ENCODE results near the gene C17orf100.
A peak's percentile ranks its signal among the peaks of the same experiment; 100 is the strongest.

The C17orf100 gene

DNA sequence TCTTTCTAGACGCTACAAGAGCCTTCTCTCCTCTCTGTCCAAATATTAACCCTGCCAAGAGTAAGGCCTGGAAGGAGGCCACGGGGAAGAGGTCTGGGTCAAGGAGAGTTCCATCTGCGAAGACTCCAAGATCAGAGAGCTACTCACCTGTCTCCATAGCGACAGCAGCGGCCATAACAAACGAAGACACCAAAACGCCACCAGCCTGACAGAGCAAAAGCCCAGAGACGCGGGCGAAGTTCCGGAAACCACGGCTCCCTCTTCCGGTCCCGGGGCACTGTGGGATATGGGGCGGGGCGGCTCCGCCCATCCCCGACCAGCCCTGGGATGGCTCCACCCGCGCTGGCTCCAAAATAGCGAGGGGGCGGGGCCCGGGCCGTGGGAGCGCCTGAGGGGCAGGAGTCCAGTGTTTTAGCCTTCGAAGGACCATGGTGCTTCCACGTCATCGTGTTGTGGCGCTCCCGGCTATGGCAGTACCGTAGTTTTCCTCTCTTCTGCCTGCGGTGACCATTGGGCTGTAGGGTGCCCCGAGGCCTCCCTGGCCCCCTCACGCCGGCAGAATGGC lies at the start of gene C17orf100, which contains the start of gene MED31:
C17orf100 (plus strand) TSS at position 409 of the 565 bp plus-strand sequence; CDS start at position 561, 152 bp downstream.
MED31 (minus strand) TSS at position 252 of the 565 bp plus-strand sequence; CDS start at position 175, 77 bp downstream.
- peak; percentile 98 for DNase-seq (ENCODE audit: low spot score)

DNA sequence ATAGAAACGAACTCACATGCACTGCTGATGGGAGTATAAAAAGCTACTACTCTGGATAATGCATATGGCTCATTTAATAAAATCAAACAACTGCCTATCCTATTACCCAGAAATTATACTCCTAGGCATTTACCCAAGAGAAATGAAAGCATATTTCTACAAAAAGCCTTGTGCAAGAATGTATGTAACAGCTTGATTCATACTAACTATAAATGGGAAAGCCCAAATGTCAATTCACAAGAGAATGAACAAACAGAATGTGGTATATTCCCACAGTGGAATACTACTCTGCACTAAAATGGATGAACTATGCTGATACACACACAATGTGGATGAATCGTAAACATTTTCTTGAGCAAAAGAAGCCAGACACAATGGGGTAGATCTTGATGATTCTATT lies 49.4 kb upstream of the C17orf100 start:
- DNase-seq (ENCODE audit: low spot score), result no peak

DNA sequence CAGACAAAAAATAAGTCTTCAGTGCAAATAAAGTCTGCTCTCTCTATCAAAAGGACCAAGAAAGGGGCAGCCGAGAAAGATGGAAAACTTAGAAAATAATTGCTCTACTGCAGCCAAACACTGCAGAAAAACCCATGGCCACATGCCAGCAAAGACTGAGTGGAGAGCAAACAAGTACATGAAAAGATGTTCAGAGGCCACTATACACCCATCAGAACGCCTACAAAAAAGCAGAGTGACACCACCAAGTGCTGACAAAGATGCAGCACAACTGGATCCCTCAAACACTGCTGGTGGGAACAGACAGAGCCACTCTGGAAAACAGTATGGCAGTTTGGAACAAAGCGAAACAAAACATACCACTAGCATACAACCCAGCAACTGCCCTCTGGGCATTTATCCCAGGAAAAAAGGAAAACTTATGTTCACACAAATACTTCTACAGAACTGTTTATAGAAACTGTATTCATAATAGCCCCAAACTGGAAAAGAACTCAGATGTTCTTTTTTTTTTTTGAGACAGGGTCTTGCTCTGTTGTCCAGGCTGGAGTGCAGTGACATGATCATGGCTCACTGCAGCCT lies 47.7 kb upstream of the C17orf100 start:
- no peak for DNase-seq (ENCODE audit: low spot score)

DNA sequence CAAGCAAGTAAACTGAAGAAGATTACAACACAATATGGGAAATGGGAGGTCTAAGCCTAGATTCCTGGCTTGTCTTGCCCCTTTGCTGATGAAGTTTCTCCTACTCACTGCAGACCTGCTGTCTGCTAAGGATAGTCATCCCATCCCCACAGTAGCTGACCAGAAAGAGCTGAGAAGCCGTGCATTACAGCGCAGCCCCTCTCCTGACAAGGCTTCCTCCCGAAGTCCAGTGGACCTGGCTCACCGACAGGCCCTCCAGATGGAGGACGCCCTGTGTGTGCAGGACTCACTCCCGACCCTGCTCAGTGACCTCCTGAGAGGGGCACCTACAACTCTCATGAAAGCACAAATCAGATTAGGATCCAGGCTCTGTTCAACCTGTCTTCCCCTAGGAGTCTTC lies 46.4 kb upstream of the C17orf100 start:
- no peak for DNase-seq (ENCODE audit: low spot score)

DNA sequence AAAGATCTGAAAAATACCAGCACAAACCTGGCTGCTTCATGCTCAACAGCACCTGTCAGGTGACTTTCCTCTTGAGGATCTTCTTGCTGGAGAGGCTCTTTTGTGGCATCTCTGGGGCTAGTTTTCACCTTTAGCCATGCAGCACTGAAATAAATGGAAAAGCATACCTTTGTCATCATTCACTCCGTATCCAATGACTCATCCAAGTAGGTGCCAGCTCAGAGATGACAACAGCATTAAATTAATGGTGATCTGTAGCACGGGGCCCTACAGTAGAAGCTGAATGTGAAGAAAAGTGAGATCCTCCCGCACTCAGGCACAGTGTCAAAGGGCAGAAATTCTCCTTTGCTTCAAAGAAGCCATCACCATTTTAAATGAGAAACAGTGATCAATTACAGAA lies 43.2 kb upstream of the C17orf100 start:
- DNase-seq (ENCODE audit: low spot score), result no peak

DNA sequence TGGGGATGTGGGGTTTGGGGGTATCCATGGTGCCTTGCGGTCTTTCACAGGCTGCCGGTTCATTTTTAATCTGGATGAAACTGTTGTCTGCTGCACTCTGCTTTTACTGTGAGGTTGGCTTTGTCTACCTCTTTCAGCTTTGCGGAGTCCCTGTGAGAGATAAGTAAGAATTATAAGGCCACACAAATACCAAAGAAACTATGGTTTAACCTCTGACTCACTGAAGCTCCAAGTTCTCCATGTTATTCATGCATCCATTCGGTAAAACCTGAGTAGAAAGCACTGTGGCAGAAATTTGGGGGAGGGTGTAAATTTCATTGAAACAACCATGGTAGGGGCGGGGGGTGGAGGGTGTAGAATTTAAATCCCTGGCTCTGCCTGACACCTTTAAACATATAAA lies 41.6 kb upstream of the C17orf100 start:
- no peak for DNase-seq (ENCODE audit: low spot score)

DNA sequence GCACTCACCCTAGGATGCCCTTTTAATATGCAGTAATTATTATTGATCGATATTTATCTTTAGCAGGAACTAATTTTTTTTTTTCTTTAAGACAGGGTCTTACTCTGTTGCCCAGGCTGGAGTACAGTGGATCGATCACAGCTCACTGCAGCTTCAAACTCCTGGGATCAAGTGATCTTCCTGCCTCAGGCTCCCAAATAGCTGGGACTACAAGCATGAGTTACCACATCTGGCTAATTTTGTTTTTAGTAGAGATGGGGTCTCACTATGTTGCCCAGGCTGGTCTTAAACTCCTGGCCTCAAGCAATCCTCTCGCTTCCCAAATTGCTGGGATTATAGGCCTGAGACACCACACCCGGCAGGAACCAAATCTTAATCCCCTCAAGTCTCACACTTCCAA lies 40.3 kb upstream of the C17orf100 start:
- no peak for DNase-seq (ENCODE audit: low spot score)

DNA sequence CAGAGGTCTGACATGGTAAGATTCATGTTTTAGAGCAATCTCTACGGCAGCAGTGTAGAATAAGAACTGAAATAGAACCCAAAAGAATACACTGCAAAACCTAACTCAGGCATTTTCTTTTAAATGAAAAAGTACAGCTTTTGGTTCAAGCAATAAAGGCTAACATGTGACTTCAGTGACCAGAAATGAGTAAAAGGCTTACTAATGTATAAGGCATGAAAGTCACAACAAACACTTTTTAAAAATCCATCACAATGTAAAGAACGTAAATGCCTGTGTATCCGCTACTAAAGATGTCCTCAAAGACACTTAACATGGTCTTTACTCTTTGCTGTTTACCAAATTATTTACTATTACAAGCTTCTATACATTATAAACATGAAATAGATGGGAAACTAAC lies 27.6 kb upstream of the C17orf100 start:
- no peak for DNase-seq (ENCODE audit: low spot score)

DNA sequence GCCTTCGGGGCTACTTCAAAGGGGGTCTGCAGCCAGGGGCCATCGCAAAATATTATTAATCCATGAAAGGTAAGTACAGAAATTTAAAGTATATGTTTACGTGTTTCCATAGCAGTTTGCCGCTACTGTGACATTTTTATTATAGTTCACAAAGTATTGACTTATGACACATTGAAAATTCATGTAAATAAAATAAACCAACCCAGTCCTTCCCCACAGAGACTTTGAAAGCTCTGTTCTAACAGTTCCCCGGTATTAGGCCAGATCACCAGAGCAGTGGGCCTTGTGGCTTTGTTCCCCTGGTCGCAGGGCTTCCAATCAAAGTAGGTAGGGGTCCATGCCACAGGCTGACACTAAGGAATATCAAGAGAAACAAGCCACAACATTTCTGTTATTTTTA lies 24.9 kb upstream of the C17orf100 start:
- DNase-seq (ENCODE audit: low spot score), result no peak

DNA sequence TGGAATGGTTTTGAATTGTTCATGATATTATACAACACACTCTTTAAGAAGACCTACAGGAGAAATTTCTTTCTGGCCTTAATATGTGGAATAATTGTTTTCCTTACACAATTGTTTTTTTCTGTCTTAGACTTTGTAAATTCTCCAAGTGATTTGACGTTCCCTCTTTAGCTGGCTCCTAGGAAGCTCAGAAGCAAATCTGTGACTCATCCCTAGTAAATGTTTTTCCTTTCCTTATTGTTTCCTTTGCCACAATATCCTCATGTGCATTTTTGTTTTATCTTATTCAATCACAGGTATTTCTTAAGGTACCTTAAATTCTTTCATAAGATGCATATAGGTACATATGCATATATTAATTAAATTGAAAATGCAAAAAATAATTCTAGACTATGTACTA lies 24.5 kb upstream of the C17orf100 start:
- no peak for DNase-seq (ENCODE audit: low spot score)

DNA sequence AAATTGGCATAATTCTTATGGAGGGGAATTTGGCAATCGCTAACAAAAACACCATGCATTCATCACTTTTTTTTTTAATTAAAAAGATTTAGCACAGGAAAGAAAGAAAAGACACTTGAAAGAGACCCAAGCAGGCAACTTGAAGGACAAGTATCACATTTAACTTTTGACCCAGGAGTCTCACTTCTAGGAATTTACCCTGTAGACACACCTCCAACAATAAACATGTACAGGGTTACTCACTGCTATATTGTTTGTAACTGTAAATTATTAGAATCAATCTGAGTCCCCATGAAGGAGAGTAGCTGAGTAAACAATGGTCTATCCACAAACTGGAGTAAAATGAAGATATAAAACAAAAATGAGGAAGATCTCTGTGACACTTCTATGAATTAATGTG lies 21.2 kb upstream of the C17orf100 start:
- no peak for DNase-seq (ENCODE audit: low spot score)

DNA sequence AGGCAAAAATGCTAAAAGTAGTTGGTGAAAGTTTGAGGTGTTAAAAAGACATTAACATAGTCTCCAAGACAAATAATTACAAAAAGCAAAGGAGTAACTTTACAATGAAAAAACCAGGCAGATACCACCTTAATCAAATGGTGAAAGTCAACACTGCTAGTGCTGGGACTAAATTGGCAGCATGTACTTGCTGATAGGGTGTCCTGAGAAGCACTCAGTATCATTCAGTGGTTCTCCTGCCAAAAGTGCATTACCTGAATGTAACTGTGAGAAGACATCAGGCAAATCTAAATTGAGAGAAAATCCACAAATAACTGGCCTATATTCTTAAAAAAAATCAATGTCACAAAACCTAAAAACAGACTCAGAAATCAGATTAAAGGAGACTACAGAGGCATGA lies 19.0 kb upstream of the C17orf100 start:
- no peak for DNase-seq (ENCODE audit: low spot score)

DNA sequence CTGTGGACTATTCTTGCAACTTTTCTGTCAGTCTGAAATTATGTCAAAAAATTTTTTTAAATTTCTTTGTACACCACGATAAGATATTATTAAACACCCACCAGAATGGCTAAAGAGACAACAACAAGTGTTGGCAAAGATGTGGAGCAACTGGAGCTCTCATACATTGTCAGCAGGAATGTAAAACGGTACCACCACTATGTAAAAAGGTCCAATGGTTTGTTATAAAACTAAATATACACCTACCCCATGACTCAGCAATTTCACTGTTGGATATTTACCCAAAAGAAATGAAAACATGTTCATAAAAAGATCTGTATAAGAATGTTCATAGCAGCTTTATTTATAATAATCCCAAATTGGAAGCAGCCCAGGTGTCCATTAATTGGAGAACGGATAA lies 18.3 kb upstream of the C17orf100 start:
- DNase-seq (ENCODE audit: low spot score), result no peak

DNA sequence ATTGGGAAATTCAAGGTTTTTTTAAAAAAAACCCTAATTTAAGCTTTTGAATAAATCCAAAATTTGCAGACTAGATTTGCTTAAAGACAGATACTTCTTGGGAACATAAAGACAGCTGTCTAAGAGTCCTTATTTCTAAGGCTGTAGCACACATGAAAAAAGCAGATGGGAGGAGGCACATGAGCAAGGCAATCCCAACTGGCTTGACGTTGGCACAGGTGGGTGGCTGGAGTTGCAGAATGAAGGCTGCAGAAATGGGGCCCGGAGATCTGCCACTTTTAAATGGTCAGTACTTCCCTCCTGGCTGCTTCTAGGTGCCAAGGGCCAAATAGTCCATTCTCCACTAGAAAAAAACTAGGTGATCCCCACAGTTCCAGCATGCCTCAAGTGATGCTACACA lies 15.5 kb upstream of the C17orf100 start:
- no peak for DNase-seq (ENCODE audit: low spot score)

DNA sequence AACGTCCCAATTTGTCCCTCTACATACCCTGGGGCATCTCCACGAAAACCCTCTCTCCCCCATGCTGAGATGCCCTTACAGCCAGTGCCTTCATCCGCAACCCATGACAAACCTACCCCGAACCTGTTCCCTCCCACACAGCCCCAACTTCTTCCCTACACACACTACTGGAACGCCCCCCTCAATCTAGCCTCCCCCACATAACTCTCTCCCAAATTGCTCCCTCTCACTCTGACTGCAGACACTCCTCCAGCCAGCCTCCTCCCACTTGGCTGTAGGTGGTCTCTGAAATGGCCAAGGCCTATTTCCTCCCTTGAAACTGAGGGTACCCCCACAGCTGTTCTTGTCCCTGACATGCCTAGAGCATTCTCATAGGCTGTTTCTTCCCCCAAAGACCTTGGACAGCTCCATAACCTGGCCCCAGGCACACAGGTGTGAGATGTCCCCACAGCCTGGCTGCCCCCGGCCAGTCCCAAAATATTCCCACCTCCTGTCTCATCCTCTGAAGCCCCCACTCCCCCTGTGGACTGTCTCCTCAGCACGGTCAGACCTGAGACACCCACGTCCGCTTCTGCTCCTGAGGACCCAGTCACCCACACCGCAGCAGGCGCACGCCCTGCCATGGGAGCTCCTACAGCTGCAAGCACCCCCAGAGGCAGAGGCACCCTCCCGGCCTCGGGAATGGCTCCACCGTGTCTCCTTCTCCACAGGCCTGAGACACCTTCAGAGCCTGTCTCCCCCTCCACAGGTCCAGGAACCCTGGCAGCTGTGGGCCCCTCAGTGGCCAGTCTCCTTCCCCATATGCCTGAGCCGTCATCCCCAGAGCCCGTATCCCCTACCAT lies 14.7 kb upstream of the C17orf100 start:
- no peak for DNase-seq (ENCODE audit: low spot score)

DNA sequence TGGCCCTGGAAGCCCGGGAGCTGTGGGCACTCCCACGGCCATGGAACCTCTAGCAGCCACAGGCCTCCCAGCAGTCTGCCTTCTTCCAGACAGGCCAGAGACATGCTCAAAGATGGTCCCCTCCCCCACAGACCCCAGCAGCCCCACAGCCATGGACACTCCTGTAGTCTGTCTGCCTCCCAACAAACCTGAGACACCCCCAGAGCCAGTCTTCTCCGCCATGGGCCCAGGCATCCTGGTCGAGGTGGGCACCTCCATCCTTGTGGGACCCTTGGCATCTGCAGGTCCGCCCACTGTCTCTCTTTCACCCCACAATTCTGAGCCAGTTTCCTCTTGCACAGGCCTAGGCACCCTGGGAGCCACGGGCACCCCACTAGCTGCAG lies 14.1 kb upstream of the C17orf100 start:
- no peak for DNase-seq (ENCODE audit: low spot score)

DNA sequence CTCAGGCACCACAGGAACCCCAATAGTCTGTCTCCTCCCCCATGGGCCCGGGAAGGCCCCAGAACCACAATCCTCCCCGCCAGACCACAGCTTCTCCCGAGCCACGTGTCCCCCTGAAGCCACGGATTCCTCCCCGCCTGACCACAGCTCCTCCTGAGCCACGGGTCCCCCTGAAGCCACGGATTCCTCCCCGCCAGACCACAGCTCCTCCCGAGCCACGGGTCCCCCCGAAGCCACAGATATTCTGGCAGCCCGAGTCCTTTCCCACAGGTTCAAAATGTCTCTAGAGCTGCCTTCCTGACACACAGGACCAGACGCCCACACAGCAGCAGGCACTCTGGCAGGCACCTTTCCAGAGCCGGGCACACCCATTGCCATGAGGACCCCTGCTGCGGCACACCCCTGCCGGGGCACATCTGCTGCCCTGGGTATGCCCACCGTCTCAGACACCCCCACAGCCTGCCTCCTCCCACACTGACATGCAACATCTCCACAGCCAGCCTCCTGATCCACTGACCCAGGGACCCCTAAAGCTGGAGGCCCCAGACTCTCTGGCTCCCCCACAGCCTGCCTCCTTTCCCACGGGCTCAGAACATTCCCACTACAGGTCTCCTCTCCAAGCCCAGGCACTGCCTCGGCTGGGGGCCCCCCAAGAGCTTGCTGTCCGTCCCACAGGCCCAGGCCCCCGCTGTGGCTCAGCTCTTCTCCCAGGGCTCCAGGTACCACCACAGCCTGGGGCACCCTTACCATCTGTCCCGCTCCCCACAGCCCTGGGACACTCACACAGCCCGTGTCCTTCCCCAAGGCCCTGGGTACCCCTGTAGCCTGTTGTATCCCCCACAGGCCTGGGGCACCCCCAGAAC lies 13.3 kb upstream of the C17orf100 start:
- no peak for DNase-seq (ENCODE audit: low spot score)

DNA sequence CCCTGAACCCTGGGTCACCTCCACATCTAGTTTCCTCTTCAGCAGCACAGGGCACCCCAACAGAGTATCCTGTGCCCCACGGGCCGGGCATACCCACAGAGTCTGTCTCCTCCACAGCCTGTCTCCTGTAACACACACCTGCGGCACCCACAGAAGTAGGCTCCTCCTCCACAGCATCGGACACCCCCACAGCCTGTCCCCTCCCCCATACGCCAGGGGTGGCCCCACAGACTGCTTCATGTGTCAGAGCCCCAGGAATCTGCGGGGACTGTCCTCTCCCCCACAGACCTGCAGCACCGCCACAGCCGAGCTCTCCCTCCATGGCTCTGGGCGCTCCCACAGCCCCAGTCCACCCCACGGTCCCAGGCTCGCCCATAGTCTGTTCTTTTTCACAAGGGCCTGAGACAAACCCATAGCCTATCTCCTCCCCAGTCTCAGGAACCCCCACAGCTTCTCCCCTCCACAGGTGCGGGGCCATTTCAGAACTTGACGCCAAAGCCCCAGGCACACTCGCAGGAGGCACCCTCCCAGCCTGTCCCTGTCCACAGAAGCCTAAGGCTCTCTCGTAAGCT lies 12.5 kb upstream of the C17orf100 start:
- DNase-seq (ENCODE audit: low spot score), result no peak

DNA sequence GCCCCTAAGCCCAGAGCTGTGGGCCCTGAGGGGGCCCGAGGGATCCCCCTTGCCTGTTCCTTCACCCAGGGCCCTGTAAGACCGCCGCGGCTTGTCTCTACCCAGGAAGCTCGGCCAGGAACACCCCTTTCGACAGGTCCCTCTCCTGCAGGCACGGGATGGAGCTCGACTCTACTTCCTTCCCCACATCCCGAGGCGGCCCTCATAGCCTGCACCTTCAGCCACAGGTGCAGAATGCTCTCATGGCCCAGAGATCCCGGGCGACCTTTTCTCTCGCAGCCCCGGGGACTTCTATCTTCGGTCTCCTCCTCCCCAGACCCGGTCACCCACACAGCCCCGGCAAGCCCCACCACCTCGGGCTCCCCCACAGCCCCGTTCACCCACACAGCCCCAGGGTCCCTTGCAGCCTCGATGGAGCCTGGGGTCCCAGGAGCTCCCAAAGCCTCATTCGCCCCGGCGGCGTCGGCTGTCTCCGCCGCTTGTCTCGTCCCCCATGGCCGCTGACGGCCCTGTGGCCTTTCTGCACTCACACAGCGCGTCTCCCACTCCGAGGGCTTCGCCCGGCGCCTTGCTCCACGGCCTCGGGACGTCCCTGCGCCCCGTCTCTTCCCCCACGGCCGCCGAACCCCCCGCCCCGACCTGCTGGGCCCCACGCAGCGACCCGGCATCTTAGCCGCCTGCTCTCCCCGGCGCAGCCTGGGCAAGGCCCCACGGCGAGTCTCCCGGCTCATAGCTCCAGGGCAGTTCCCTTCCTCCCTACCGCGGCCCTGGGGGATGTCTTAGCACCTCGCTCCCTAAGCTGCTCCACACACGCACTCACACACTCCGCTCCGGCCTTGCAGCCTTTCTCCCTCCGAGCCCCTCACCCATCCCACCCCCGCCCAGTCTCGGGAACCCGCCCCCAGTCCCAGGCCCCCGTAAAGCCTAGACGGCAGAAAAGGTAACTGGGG lies 11.7 kb upstream of the C17orf100 start:
- peak; percentile 84 for DNase-seq (ENCODE audit: low spot score)

DNA sequence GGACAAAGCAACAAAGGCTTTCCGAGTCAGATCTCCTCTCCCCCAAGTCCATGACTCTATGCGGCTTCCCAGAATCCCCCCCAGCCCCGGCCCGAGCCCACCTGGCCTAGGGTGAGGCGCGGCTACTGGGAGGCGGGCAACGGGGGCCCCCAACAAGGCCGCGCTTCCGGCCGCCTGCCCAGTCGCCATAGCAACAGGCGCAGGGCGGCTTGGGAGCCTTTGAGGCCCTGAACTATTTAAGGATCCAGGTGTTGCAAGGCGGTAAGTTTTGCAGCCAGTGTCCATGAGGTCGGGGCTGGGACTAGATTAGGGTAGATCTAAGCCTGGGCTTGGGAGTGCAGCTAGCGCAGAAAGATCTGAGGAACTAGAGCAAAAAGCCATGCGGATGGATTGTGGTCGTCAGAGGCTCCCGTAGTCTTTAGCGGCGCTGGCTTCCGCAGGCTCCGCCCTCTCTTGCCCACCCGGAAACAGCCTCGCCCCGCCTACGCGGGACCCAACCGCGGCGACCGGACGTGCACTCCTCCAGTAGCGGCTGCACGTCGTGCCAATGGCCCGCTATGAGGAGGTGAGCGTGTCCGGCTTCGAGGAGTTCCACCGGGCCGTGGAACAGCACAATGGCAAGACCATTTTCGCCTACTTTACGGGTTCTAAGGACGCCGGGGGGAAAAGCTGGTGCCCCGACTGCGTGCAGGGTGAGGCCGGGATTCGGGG lies 10.9 kb upstream of the C17orf100 start, which contains the start of the genes KIAA0753 and TXNDC17:
KIAA0753 (minus strand) TSS at position 176 of the 711 bp plus-strand sequence. CDS start 5,608 bp downstream, outside the sequence.
TXNDC17 (plus strand) TSS at position 525 of the 711 bp plus-strand sequence; CDS start at position 548, 23 bp downstream.
- peak; percentile 93 for DNase-seq (ENCODE audit: low spot score)
